Measurements from ENCODE around the gene SLC25A38. TPM values are rescaled to one million over a fixed set of nuclear protein-coding genes. Genes with fewer than 3 reads are reported as not detected.
A peak's percentile ranks its signal among the peaks of the same experiment; 100 is the strongest.

The SLC25A38 gene
- total and polyA plus RNA-seq, 9 of the 15 experiments (the other 6 are each of a cell fraction or from before 2014, with no cell fraction given): 13.5 to 51.1 (median 30.6) TPM

GRCh38 chr3:39415983-39416382 is 32.8 kb downstream of the SLC25A38 start (continued):
- TF ChIP-seq ZHX1 (conservative IDR thresholded peaks at IDR 0.05; ENCODE audit: low read length) (no peak), ZNF57 (CRISPR knock-in tag; IDR thresholded peaks at IDR 0.05) (no peak), PREB (CRISPR knock-in tag; IDR thresholded peaks at IDR 0.05) (0 out of 2 replicates have a peak, but pooled peaks have one; percentile 47), TRIM28 (IDR thresholded peaks at IDR 0.05) (no peak), MAFK (IDR thresholded peaks at IDR 0.05; ENCODE audit: low read length) (no peak), CREB1 (IDR thresholded peaks at IDR 0.05) (no peak), CREB1 (CRISPR knock-in tag; IDR thresholded peaks at IDR 0.05) (0 out of 2 replicates have a peak, but pooled peaks have one; percentile 32), STAG1 (CRISPR knock-in tag; IDR thresholded peaks at IDR 0.05; ENCODE audit: borderline replicate concordance) (no peak), EWSR1 (IDR thresholded peaks at IDR 0.05; ENCODE audit: borderline replicate concordance, low read depth, partially characterized antibody) (no peak), KLF1 (tag; IDR thresholded peaks at IDR 0.05) (no peak), ZNF384 (IDR thresholded peaks at IDR 0.05; ENCODE audit: low read depth, low read length) (no peak), NCOA6 (IDR thresholded peaks at IDR 0.05) (no peak), CHD2 (IDR thresholded peaks at IDR 0.05; ENCODE audit: low read depth, low read length) (peak; percentile 37; the same call in 1 of the 2 replicates), SMAD3 (CRISPR knock-in tag; conservative IDR thresholded peaks at IDR 0.05) (no peak), CAMTA2 (CRISPR knock-in tag; conservative IDR thresholded peaks at IDR 0.05) (no peak), ASH1L (IDR thresholded peaks at IDR 0.05; ENCODE audit: borderline replicate concordance, low read depth, partially characterized antibody) (no peak), HSF4 (CRISPR knock-in tag; IDR thresholded peaks at IDR 0.05; ENCODE audit: borderline replicate concordance) (no peak), RERE (CRISPR knock-in tag; IDR thresholded peaks at IDR 0.05; ENCODE audit: borderline replicate concordance) (0 out of 2 replicates have a peak, but pooled peaks have one; percentile 53), TGIF2 (CRISPR knock-in tag; IDR thresholded peaks at IDR 0.05) (no peak)

All from K562 (cell line).